Colonic mucosa (tissue), 4 donors: Measurements from ENCODE around the gene ARHGAP10. TPM values are rescaled to one million over a fixed set of nuclear protein-coding genes. Genes with fewer than 3 reads are reported as not detected.

Experiments used
- DNase-seq: peaks from one replicate; pipeline ENCODE4 v3.0.0-alpha.2; 2020
- H3K27ac ChIP-seq: fragments of 200-600 bp; one replicate; pipeline ENCODE4 v1.8.0; 2021
- H3K27me3 ChIP-seq: fragments of 200-600 bp; one replicate; pipeline ENCODE4 v1.8.0; 2021
- H3K36me3 ChIP-seq: fragments of 200-600 bp; one replicate; pipeline ENCODE4 v1.8.0; 2021
- H3K4me1 ChIP-seq: fragments of 200-600 bp; one replicate; pipeline ENCODE4 v1.8.0; 2021; ENCODE audit warnings: mild to moderate bottlenecking
- H3K4me3 ChIP-seq: fragments of 200-600 bp; one replicate; pipeline ENCODE4 v1.8.0; 2021
- H3K9ac ChIP-seq, 2 donors: one replicate each; pipeline ENCODE4 v1.7.0; 2013; ENCODE audit warnings: control low read depth in 2 of 2, low read depth in 2 of 2, low read length in 2 of 2
- H3K9me3 ChIP-seq: fragments of 200-600 bp; one replicate; pipeline ENCODE4 v1.8.0; 2021
- CTCF ChIP-seq: fragments of 200-600 bp; IDR thresholded peaks from one replicate; pipeline ENCODE4 v1.8.0; 2022; ENCODE audit warnings: antibody characterized with exemption, mild to moderate bottlenecking
- intact Hi-C: fragments of 100-400 bp; cut with DNase I; formaldehyde crosslinking; loops from one replicate; pipeline ENCODE4 v1.14.1; 2022
- total RNA-seq, 2 donors: library from RNA; stranded (reverse); fragmentation: NEBNext Ultra II Directional in 1 of 2; extraction: Animal tissue kit (Norgen Biotek cat#: 25700) in 1 of 2; gene quantifications; one replicate each; pipeline ENCODE4 v1.2.1, GENCODE V29; 2021
- donor health status: healthy.
- donor health status: DM: no; HTN: no; CAD: no.
- donor health status: DM: no; HTN: no; CAD: no.

The ARHGAP10 gene
- total RNA-seq, 2 donors from 2014 or later = 4.4 to 7.1 TPM

GRCh38 chr4:147957446-147957845 is 225.6 kb downstream of the ARHGAP10 start:
- TF ChIP-seq CTCF = no peak
- no peak overlapping the region for H3K27ac ChIP-seq
- H3K36me3 ChIP-seq = no peaks in the 10 kb centered on the region
- H3K4me3 ChIP-seq = no peak overlapping the region
- no peaks in the 10 kb centered on the region for H3K9me3 ChIP-seq
- DNase-seq = no peak
- H3K27me3 ChIP-seq = no peaks in the 10 kb centered on the region
- H3K4me1 ChIP-seq = no peaks in the 10 kb centered on the region
- intact Hi-C loops = no loop called here
- H3K9ac ChIP-seq = no peak overlapping the region

GRCh38 chr4:147958057-147958456 is 226.2 kb downstream of the ARHGAP10 start:
- Histone ChIP-seq H3K27ac (no peak overlapping the region), H3K9me3 (no peaks in the 10 kb centered on the region), H3K27me3 (no peaks in the 10 kb centered on the region), H3K9ac (no peak overlapping the region), H3K4me1 (no peaks in the 10 kb centered on the region), H3K4me3 (no peak overlapping the region), H3K36me3 (no peaks in the 10 kb centered on the region)
- no peak for TF ChIP-seq CTCF
- intact Hi-C loops = no loop called here
- DNase-seq = no peak

GRCh38 chr4:147958489-147959065 is 226.7 kb downstream of the ARHGAP10 start:
- Histone ChIP-seq H3K9me3 (no peaks in the 10 kb centered on the region), H3K27ac (no peak overlapping the region), H3K4me1 (no peaks in the 10 kb centered on the region), H3K36me3 (no peaks in the 10 kb centered on the region), H3K9ac (no peak overlapping the region), H3K27me3 (no peaks in the 10 kb centered on the region), H3K4me3 (no peak overlapping the region)
- DNase-seq = no peak
- intact Hi-C loops = no loop called here
- TF ChIP-seq CTCF = no peak

DNA sequence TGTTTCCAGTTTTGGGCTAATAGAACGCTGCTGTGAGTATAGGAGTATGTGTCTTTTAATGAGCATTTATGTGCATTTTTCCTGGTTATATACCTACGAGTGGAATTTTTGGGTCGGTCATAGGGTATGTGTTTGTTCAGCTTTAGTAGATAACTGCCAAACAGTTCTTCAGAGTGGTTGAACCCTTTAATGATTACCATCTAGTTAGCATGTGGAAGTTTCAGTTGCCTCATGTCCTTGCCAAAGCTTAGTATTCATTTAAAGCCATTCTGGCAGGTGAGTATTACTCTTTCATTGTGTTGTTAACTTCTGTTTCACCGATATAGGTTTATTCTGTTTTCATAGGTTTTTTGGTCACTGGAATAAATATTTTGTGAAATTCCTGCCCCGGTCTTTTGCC is 229.1 kb downstream of the ARHGAP10 start:
- no peak overlapping the region for H3K4me3 ChIP-seq
- no peak overlapping the region for H3K9ac ChIP-seq
- no peaks in the 10 kb centered on the region for H3K9me3 ChIP-seq
- TF ChIP-seq CTCF = no peak
- DNase-seq = no peak
- H3K27me3 ChIP-seq = no peaks in the 10 kb centered on the region
- no peaks in the 10 kb centered on the region for H3K4me1 ChIP-seq
- intact Hi-C loops = no loop called here
- H3K36me3 ChIP-seq = no peaks in the 10 kb centered on the region
- H3K27ac ChIP-seq = no peak overlapping the region

DNA sequence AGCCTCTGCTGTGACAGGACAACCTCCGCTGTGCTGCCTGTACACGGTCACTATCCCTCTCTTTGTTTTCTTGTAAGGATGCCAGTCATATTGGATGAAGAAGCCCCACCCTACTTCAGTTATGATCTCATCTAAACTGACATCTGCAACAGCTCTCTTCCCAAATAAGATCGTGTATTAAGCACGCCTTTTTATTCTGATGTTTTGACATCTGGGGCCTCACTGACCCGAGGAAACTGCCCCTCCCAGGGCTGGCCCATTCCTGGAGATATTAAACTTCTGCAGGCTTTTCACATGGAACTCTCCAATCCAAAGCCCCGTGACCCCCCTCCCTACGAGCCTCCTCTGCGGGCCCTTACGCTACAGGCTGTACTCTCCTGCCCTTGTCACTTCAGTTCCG is 232.0 kb downstream of the ARHGAP10 start:
- Histone ChIP-seq H3K27ac (no peak overlapping the region), H3K4me3 (no peak overlapping the region), H3K9ac (no peak overlapping the region), H3K36me3 (no peaks in the 10 kb centered on the region), H3K9me3 (no peaks in the 10 kb centered on the region), H3K4me1 (no peaks in the 10 kb centered on the region), H3K27me3 (no peaks in the 10 kb centered on the region)
- no peak for DNase-seq
- intact Hi-C loops = no loop called here
- TF ChIP-seq CTCF = no peak
